SK-N-SH (cell line): ENCODE measurements around the gene USP2. TPM values are rescaled to one million over a fixed set of nuclear protein-coding genes. Genes with fewer than 3 reads are reported as not detected.
A peak's percentile ranks its signal among the peaks of the same experiment; 100 is the strongest.

ENCODE experiments used
- CTCF ChIA-PET: fragments of 300-600, 350-600 bp; formaldehyde crosslinking; extraction: SDS; loops from one replicate; lab custom pipeline; 2021; lab: Yijun Ruan, JAX
- POLR2A ChIA-PET: fragments of 350-600 bp; sonication (Branson Sonifier 250); formaldehyde crosslinking; extraction: SDS; loops from one replicate; lab custom pipeline; 2020; ENCODE audit warnings: antibody characterized with exemption, inconsistent platforms; lab: Yijun Ruan, JAX
- DNase-seq: peaks from one replicate; pipeline ENCODE4 v3.0.0; 2012
- H2AFZ ChIP-seq: fragments of 200-600 bp; sonication (generic); 2 replicates; pipeline ENCODE4 v1.8.1; 2016; ENCODE audit warnings: antibody characterized with exemption, mild to moderate bottlenecking, low read depth
- H3F3A ChIP-seq: fragments of 200-600 bp; sonication (generic); replicated peaks from 2 replicates; pipeline ENCODE3; 2016; ENCODE audit warnings: antibody characterized with exemption, mild to moderate bottlenecking; ENCODE audit not compliant: insufficient read depth
- H3K27ac ChIP-seq, 2 experiments: fragments of 200-500 bp in 1 of 2; fragments of 200-600 bp in 1 of 2; sonication (Bioruptor generic) in 1 of 2; sonication (generic), shearing (Covaris generic) in 1 of 2; 2 replicates each; pipeline versions ENCODE4 v1.5.1 to v1.6.1; 2014 to 2016; ENCODE audit warnings: low read depth in 2 of 2, inconsistent platforms in 1 of 2, low read length in 1 of 2, mild to moderate bottlenecking in 1 of 2, mixed read lengths in 1 of 2
- H3K27me3 ChIP-seq: fragments of 200-600 bp; sonication (generic), shearing (Covaris generic); 2 replicates; pipeline ENCODE4 v1.6.1; 2016; ENCODE audit warnings: mixed run types; ENCODE audit not compliant: insufficient read depth
- H3K36me3 ChIP-seq, 2 experiments: fragments of 200-500 bp in 1 of 2; fragments of 200-600 bp in 1 of 2; sonication (Bioruptor generic) in 1 of 2; sonication (generic) in 1 of 2; replicated peaks in 1 of 2; 2 replicates each; pipeline versions ENCODE3 to v1.5.1; 2014 to 2016; ENCODE audit warnings: low read length in 1 of 2, mild to moderate bottlenecking in 1 of 2; ENCODE audit not compliant: insufficient read depth in 2 of 2, control insufficient read depth in 1 of 2
- H3K4me1 ChIP-seq, 2 experiments: fragments of 200-500 bp in 1 of 2; fragments of 200-600 bp in 1 of 2; sonication (Bioruptor generic) in 1 of 2; sonication (generic), shearing (Covaris generic) in 1 of 2; 2 replicates each; pipeline versions ENCODE4 v1.5.1 to v1.6.1; 2014 to 2016; ENCODE audit warnings: low read depth in 1 of 2, low read length in 1 of 2, mixed run types in 1 of 2; ENCODE audit not compliant: insufficient read depth in 2 of 2, control insufficient read depth in 1 of 2
- H3K4me2 ChIP-seq: fragments of 200-600 bp; sonication (generic), shearing (Covaris generic); 2 replicates; pipeline ENCODE4 v1.6.1; 2017; ENCODE audit warnings: mixed run types
- H3K4me3 ChIP-seq, 2 experiments: fragments of 200-500 bp in 1 of 2; fragments of 200-600 bp in 1 of 2; sonication (Bioruptor generic) in 1 of 2; sonication (generic), shearing (Covaris generic) in 1 of 2; 2 replicates each; pipeline versions ENCODE4 v1.5.1 to v1.8.1; 2014 to 2016; ENCODE audit warnings: low read depth in 2 of 2, inconsistent platforms in 1 of 2, low read length in 1 of 2, mild to moderate bottlenecking in 1 of 2, mixed read lengths in 1 of 2, moderate library complexity in 1 of 2
- H3K79me2 ChIP-seq: fragments of 200-600 bp; sonication (generic); 2 replicates; pipeline ENCODE4 v1.8.1; 2017; ENCODE audit warnings: mild to moderate bottlenecking; ENCODE audit not compliant: insufficient read depth
- H3K9ac ChIP-seq: fragments of 200-600 bp; sonication (generic); 2 replicates; pipeline ENCODE4 v1.6.1; 2017; ENCODE audit warnings: mixed run types
- H3K9me2 ChIP-seq: fragments of 200-600 bp; sonication (generic); 2 replicates; pipeline ENCODE4 v1.6.1; 2017; ENCODE audit warnings: mixed run types
- H3K9me3 ChIP-seq: fragments of 200-600 bp; sonication (generic); 2 replicates; pipeline ENCODE4 v1.6.1; 2017; ENCODE audit warnings: mixed run types, mild to moderate bottlenecking, moderate library complexity
- H4K20me1 ChIP-seq: fragments of 200-600 bp; sonication (generic); 2 replicates; pipeline ENCODE4 v1.6.1; 2017; ENCODE audit warnings: mild to moderate bottlenecking, mixed run types; ENCODE audit not compliant: insufficient read depth
- CHD2 ChIP-seq: fragments of 150-350 bp; IDR thresholded peaks from 2 replicates; pipeline ENCODE4 v1.6.1; 2018; ENCODE audit warnings: low read length; ENCODE audit not compliant: partially characterized antibody
- EP300 ChIP-seq, 2 experiments: IDR thresholded peaks; 2 replicates each; pipeline versions ENCODE4 v1.4.0 to v1.6.1; 2012; ENCODE audit warnings: borderline replicate concordance in 1 of 2, low read depth in 1 of 2, low read length in 1 of 2
- EZH2phosphoT487 ChIP-seq: fragments of 200-600 bp; sonication (generic); IDR thresholded peaks from 2 replicates; pipeline ENCODE4 v1.6.1; 2017; ENCODE audit warnings: low read depth, mixed run types, mild to moderate bottlenecking, antibody characterized with exemption, moderate library complexity, borderline replicate concordance
- FOSL2 ChIP-seq: IDR thresholded peaks from 2 replicates; pipeline ENCODE4 v1.4.0; 2012; ENCODE audit warnings: low read depth, mild to moderate bottlenecking, moderate library complexity, borderline replicate concordance
- FOXJ3 ChIP-seq: sonication (generic); formaldehyde crosslinking; IDR thresholded peaks from 2 replicates; pipeline ENCODE4 v1.5.1; 2020; ENCODE audit warnings: mild to moderate bottlenecking, missing genetic modification reagents
- FOXM1 ChIP-seq: IDR thresholded peaks from 2 replicates; pipeline ENCODE4 v1.4.0; 2012; ENCODE audit warnings: low read depth, mild to moderate bottlenecking
- GATA2 ChIP-seq: sonication (generic); formaldehyde crosslinking; IDR thresholded peaks from 2 replicates; pipeline ENCODE4 v1.5.0; 2020; ENCODE audit warnings: mild to moderate bottlenecking, missing genetic modification reagents
- MXI1 ChIP-seq: IDR thresholded peaks from 2 replicates; pipeline ENCODE4 v1.6.1; 2012; ENCODE audit warnings: mild to moderate bottlenecking, low read depth, low read length, improper control_type of control experiment
- RAD21 ChIP-seq: IDR thresholded peaks from 2 replicates; pipeline ENCODE4 v1.6.1; 2012; ENCODE audit warnings: mild to moderate bottlenecking, low read length
- RCOR1 ChIP-seq: fragments of 150-350 bp; IDR thresholded peaks from 2 replicates; pipeline ENCODE4 v1.6.1; 2017; ENCODE audit warnings: antibody characterized with exemption, low read length
- RFX5 ChIP-seq: IDR thresholded peaks from 2 replicates; pipeline ENCODE4 v1.6.1; 2012; ENCODE audit warnings: mild to moderate bottlenecking, improper control_type of control experiment, low read length
- SIN3A ChIP-seq: IDR thresholded peaks from 2 replicates; pipeline ENCODE4 v1.6.1; 2012; ENCODE audit warnings: low read depth, mild to moderate bottlenecking, low read length, moderate library complexity, borderline replicate concordance
- SMC3 ChIP-seq: IDR thresholded peaks from 2 replicates; pipeline ENCODE4 v1.6.1; 2012; ENCODE audit warnings: low read depth, low read length, improper control_type of control experiment
- TAF1 ChIP-seq: IDR thresholded peaks from 2 replicates; pipeline ENCODE4 v1.6.1; 2012; ENCODE audit warnings: low read depth, mild to moderate bottlenecking, low read length, moderate library complexity, borderline replicate concordance
- WGBS: methylation state at CpG from one replicate; pipeline ENCODE4 v1.1.6; 2017; ENCODE audit warnings: low lambda C conversion rate; 5-methylcytosine and 5-hydroxymethylcytosine counted together
- polyA plus RNA-seq, 3 experiments: library from polyadenylated mRNA; depleted of rRNA; stranded (reverse); fragments of >200 nt; gene quantifications; 2 replicates each; pipeline ENCODE4 v1.2.3, GENCODE V29; 2012
- TF ChIP-seq, protein P1 (sequence below): fragments of 200-600 bp; sonication (generic); IDR thresholded peaks from 2 replicates; pipeline ENCODE4 v1.6.1; 2017; ENCODE audit warnings: antibody characterized with exemption, mild to moderate bottlenecking, moderate library complexity
- TF ChIP-seq, protein P2 (sequence below): IDR thresholded peaks from 2 replicates; pipeline ENCODE4; 2012
- TF ChIP-seq, protein P3 (sequence below): IDR thresholded peaks from 2 replicates; pipeline ENCODE4 v1.4.0; 2012; ENCODE audit warnings: low read depth
- TF ChIP-seq, protein P4 (sequence below): fragments of 150-350 bp; IDR thresholded peaks from 2 replicates; pipeline ENCODE4 v1.6.1; 2017; ENCODE audit warnings: antibody characterized with exemption, low read length, low read depth, borderline replicate concordance
- TF ChIP-seq, protein P5 (sequence below): IDR thresholded peaks from 2 replicates; pipeline ENCODE4 v1.4.0; 2012; ENCODE audit warnings: low read depth, borderline replicate concordance

USP2 gene, protein sequence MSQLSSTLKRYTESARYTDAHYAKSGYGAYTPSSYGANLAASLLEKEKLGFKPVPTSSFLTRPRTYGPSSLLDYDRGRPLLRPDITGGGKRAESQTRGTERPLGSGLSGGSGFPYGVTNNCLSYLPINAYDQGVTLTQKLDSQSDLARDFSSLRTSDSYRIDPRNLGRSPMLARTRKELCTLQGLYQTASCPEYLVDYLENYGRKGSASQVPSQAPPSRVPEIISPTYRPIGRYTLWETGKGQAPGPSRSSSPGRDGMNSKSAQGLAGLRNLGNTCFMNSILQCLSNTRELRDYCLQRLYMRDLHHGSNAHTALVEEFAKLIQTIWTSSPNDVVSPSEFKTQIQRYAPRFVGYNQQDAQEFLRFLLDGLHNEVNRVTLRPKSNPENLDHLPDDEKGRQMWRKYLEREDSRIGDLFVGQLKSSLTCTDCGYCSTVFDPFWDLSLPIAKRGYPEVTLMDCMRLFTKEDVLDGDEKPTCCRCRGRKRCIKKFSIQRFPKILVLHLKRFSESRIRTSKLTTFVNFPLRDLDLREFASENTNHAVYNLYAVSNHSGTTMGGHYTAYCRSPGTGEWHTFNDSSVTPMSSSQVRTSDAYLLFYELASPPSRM
- polyA plus RNA-seq (2012; rRNA removed), result 0.81 and 0.97 TPM in 2 replicates
- polyA plus RNA-seq (2012; cell fraction: cytosol; rRNA removed), result 0.46 and 0.60 TPM in 2 replicates
- 1.6 TPM in 2 replicates for polyA plus RNA-seq (2012; cell fraction: nucleus; rRNA removed)

DNA sequence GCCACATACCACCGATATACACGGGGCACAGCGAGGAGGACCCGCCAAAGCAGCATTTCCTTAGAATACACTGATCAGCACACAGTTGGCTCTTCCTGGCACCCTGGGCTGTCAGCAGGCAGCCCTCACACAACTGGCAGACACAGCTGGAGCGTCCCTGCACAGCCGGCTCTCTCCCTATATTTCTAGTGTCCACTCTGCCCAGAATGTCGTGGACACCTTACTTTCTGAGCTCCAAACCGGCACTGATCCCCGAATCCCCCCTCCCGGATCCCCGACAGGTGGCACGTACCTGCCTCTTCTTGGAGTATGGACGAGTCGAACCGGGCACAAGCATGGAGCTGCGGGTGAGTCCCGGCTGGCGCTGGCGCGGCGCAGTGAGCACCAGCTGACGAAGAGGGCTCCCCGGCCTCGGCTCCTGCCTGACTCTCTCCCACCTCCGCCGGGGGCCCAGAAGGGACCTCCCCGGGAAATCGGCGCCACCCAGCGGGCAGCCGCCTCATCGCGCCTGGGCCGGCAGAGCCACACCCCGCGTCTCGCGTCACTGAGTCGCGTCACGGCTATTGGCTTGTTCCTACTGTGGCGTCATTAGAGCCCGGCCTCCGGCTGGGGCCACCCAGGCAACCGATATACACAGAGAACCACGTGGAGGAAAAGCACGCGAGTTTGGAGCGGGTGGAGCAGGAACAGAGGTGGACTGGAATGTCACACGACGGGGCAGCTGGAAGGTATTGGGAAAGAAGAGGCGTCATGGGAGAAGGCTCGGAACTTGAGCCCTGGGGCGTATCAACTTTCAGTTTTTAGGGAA, at the start of gene USP2:
USP2 (minus strand) TSS at position 510 of the 808 bp plus-strand sequence. CDS start 8,210 bp downstream, outside the sequence.
- Histone ChIP-seq H3K4me1 (peaks cover 4 to 42% of the 10 kb centered on the region in 2 experiments; a peak in 3 of 4 replicates), H3F3A (no peaks in the 10 kb centered on the region), H3K36me3 (no peaks in the 10 kb centered on the region), H4K20me1 (no peaks in the 10 kb centered on the region), H3K9ac (peak within 1 kb of the TSS; percentile 37; the same call in 1 of the 2 replicates), H2AFZ (peak within 1 kb of the TSS; percentile 83), H3K79me2 (no peaks in the 10 kb centered on the region), H3K27me3 (no peaks in the 10 kb centered on the region), H3K9me2 (no peaks in the 10 kb centered on the region), H3K9me3 (no peaks in the 10 kb centered on the region), H3K27ac (peak within 1 kb of the TSS in 1 of 2 experiments; percentile 31; a peak in 1 of 4 replicates), H3K4me3 (peak within 1 kb of the TSS; percentile 57 to 62), H3K4me2 (peak within 1 kb of the TSS; percentile 94)
- ChIA-PET POLR2A (interaction anchor here (1.2 kb wide), 1 partner anchor 41 kb away, joined by 3 read pairs; the partner anchor contains the start of gene THY1), CTCF (interaction anchor here (0.7 to 22.5 kb wide), 34 partner anchors 9 to 727 kb away, joined by 3 to 390 read pairs (median 5); partner anchors contain the start of gene C1QTNF5)
- TF ChIP-seq TAF1, result no peak
- TF ChIP-seq SIN3A, result peak; percentile 98
- TF ChIP-seq CHD2, result no peak
- TF ChIP-seq MXI1, result peak; percentile 100
- TF ChIP-seq EP300 (IDR thresholded peaks at IDR 0.05; ENCODE audit: borderline replicate concordance in 1 of 2, low read depth in 1 of 2, low read length in 1 of 2), result no peak
- TF ChIP-seq, protein P1, sequence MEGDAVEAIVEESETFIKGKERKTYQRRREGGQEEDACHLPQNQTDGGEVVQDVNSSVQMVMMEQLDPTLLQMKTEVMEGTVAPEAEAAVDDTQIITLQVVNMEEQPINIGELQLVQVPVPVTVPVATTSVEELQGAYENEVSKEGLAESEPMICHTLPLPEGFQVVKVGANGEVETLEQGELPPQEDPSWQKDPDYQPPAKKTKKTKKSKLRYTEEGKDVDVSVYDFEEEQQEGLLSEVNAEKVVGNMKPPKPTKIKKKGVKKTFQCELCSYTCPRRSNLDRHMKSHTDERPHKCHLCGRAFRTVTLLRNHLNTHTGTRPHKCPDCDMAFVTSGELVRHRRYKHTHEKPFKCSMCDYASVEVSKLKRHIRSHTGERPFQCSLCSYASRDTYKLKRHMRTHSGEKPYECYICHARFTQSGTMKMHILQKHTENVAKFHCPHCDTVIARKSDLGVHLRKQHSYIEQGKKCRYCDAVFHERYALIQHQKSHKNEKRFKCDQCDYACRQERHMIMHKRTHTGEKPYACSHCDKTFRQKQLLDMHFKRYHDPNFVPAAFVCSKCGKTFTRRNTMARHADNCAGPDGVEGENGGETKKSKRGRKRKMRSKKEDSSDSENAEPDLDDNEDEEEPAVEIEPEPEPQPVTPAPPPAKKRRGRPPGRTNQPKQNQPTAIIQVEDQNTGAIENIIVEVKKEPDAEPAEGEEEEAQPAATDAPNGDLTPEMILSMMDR, result peak; percentile 83
- TF ChIP-seq, protein P2, sequence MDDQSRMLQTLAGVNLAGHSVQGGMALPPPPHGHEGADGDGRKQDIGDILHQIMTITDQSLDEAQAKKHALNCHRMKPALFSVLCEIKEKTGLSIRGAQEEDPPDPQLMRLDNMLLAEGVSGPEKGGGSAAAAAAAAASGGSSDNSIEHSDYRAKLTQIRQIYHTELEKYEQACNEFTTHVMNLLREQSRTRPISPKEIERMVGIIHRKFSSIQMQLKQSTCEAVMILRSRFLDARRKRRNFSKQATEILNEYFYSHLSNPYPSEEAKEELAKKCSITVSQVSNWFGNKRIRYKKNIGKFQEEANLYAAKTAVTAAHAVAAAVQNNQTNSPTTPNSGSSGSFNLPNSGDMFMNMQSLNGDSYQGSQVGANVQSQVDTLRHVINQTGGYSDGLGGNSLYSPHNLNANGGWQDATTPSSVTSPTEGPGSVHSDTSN, result peak; percentile 4; the same call in 1 of the 2 replicates
- TF ChIP-seq, protein P3, sequence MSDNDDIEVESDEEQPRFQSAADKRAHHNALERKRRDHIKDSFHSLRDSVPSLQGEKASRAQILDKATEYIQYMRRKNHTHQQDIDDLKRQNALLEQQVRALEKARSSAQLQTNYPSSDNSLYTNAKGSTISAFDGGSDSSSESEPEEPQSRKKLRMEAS, result peak; percentile 100
- no peak for TF ChIP-seq EZH2phosphoT487
- TF ChIP-seq, protein P4, sequence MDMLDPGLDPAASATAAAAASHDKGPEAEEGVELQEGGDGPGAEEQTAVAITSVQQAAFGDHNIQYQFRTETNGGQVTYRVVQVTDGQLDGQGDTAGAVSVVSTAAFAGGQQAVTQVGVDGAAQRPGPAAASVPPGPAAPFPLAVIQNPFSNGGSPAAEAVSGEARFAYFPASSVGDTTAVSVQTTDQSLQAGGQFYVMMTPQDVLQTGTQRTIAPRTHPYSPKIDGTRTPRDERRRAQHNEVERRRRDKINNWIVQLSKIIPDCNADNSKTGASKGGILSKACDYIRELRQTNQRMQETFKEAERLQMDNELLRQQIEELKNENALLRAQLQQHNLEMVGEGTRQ, result 0 out of 2 replicates have a peak, but pooled peaks have one; percentile 51
- TF ChIP-seq, protein P5, sequence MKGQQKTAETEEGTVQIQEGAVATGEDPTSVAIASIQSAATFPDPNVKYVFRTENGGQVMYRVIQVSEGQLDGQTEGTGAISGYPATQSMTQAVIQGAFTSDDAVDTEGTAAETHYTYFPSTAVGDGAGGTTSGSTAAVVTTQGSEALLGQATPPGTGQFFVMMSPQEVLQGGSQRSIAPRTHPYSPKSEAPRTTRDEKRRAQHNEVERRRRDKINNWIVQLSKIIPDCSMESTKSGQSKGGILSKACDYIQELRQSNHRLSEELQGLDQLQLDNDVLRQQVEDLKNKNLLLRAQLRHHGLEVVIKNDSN, result peak; percentile 70; the same call in 1 of the 2 replicates
- no peak for TF ChIP-seq GATA2
- peak; percentile 92 for TF ChIP-seq RFX5
- no peak for TF ChIP-seq FOXJ3
- TF ChIP-seq RAD21, result peak; percentile 70
- TF ChIP-seq FOXM1, result no peak
- TF ChIP-seq SMC3, result peak; percentile 63
- TF ChIP-seq RCOR1, result 0 out of 2 replicates have a peak, but pooled peaks have one; percentile 13
- 0 out of 2 replicates have a peak, but pooled peaks have one; percentile 6 for TF ChIP-seq FOSL2
- 3% methylated on average over 30 of the region's 54 CpGs for WGBS
- peak; percentile 96 for DNase-seq
